UCSD-AML1 (cell line): ENCODE data around the gene HOXB9.
A peak's percentile ranks its signal among the peaks of the same experiment; 100 is the strongest.

Source experiments
- DNase-seq: peaks from one replicate; lab custom pipeline; 2025; ENCODE audit not compliant: unreplicated experiment; lab: John Stamatoyannopoulos, UW

The HOXB9 gene

GRCh38 chr17:48612854-48613691 lies 13.1 kb downstream of the HOXB9 start:
- peak; percentile 25 for DNase-seq

- no peak for DNase-seq
Observed at GRCh38 chr17:48612456-48612853, 13.7 kb downstream of the HOXB9 start.

- no peak for DNase-seq
Observed at GRCh38 chr17:48611681-48612455, 14.3 kb downstream of the HOXB9 start.

DNA sequence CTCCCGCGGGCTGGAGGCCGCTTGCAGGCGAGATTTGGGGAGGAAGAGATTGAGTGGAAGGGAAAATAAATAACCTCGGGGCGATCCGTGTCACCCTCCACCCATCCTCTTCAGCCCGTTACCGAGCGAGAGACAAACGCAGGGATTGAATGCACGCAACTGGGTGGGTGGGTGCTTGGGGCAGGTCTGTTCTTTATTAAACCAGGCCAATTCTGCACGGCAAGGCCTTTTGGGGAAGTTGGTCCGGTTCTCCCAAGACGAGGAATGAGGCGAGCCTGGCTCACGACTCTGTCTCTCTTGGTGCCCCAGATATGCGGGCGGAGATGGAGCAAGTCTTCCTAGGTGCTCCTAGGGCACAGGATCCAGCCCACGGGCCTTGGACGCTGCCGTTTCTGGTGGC lies 14.9 kb downstream of the HOXB9 start:
- DNase-seq, result no peak

- no peak for DNase-seq
Observed at GRCh38 chr17:48610282-48611211, 15.6 kb downstream of the HOXB9 start, which contains the start of gene HOXB7. Gene HOXB7, minus strand, starts transcription at chr17:48611017. Its CDS starts 99 bp downstream, at chr17:48610918.

GRCh38 chr17:48609759-48610281 lies 16.3 kb downstream of the HOXB9 start:
- DNase-seq, result no peak

GRCh38 chr17:48609033-48609432 lies 17.1 kb downstream of the HOXB9 start:
- no peak for DNase-seq

GRCh38 chr17:48608494-48608834 lies 17.7 kb downstream of the HOXB9 start:
- no peak for DNase-seq

DNA sequence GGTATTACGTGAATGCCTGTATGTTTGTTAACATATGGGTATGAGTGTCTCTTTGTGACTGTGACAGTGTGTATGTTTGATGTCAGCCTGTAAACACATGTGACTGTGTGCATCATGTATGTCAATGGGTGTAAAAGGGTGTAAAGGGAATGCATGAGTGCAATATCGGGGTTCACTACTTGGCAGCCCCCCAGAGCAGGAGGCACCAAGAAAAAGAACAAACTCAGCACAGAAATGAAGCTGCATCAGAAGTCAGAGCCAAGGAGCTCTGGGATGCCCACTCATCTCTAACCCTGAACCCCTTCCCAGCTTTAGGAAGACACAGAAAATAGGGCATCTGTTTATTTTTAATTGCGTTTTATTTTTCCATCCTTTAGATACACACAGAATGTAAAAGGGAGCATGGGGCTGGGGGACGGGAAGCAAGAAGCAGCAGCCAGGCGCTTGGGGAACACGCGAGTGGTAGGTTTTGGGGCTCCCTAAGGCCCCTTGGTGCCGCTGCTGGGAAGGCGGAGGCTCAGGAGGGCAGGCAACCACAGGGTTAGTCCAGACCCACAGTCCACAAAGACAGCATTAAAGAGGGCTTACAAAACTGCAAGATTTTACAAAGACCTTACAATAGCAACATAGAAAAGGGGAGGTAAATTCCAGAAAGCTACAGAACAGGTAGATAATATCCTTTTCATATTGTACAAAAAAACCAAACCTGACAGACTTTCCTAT lies 19.1 kb downstream of the HOXB9 start:
- DNase-seq, result no peak

- DNase-seq, result no peak
Observed at GRCh38 chr17:48605991-48606891, 19.9 kb downstream of the HOXB9 start.

- no peak for DNase-seq
Observed at GRCh38 chr17:48605409-48605919, 20.7 kb downstream of the HOXB9 start.

DNA sequence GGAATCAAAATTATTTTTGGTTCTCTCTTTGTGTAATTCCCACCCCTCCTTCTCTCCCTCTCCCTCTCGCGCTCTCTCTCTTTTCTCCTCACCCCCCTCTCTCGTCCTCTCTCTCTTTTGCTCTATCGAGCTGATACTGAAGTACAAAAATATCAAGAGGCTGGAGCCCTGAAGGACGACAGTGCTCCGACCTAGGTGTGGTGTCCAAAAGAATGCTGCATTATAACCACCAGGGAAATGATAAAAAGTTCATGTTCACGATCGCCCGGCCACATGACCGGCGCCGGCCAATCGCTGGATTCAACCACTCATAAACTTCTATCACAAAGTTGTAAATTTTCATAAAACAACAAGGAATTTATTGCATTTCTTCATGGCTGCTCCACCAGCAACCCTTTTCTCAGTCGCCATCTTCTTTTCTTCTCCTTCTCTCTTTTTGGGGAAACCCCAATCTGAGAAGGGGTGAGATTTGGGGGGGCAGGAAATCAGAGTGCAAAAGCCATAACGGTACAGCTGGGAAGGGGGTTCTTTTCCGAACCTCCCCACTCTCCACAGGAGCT lies 21.3 kb downstream of the HOXB9 start, which contains the start of gene HOXB6:
Gene HOXB6 (minus strand): TSS at position 217 of the 560 bp plus-strand sequence. CDS start 6,836 bp downstream, outside the sequence.
- DNase-seq, result no peak

- DNase-seq, result no peak
Observed at GRCh38 chr17:48603959-48604769, 22.0 kb downstream of the HOXB9 start.

GRCh38 chr17:48601539-48602425 lies 24.4 kb downstream of the HOXB9 start:
- DNase-seq, result no peak

DNA sequence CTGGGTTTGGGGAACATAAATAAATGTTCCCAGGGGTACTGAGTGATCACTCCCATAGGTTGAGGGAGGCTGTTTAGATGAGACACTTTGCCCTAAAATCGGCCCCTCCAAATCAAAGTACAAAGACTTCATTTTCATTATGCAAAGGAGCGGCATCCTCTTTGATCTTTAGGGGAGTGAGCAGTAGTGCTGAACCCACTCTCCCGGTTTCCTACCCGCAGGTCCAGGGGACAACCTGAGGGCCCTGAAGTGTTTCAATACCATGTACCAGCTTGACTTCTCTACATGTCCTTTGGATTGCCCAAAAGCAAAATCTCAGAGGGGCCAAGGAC lies 25.0 kb downstream of the HOXB9 start:
- no peak for DNase-seq

- DNase-seq, result no peak
Observed at GRCh38 chr17:48600244-48601098, 25.7 kb downstream of the HOXB9 start.
